Activated CD8-positive, alpha-beta T cell treated with anti-CD3 and anti-CD28 coated beads, Interleukin-2, amount 10 ng/mL, durations not matched to agents 7 days and 5 days (primary cell): ENCODE data around the gene SCP2. TPM values are rescaled to one million over a fixed set of nuclear protein-coding genes. Genes with fewer than 3 reads are reported as not detected.

ENCODE experiments used
- ATAC-seq: fragments of 150-1000 bp; cut with Tn5 transposase; one replicate; pipeline ENCODE4 v1.10.0; 2021; ENCODE audit warnings: moderate library complexity
- CTCF ChIA-PET: fragments of 350-600 bp; sonication (Branson Sonifier 250); formaldehyde crosslinking; loops from one replicate; lab custom pipeline; 2021; ENCODE audit warnings: antibody characterized with exemption; lab: Charles Lee
- POLR2A ChIA-PET: fragments of 350-600 bp; sonication (Branson Sonifier 250); formaldehyde crosslinking; loops from one replicate; lab custom pipeline; 2021; ENCODE audit warnings: antibody characterized with exemption; lab: Charles Lee
- DNase-seq: peaks from one replicate; pipeline ENCODE4 v3.0.0-alpha.2; 2020
- H3K27ac Mint-ChIP-seq: one replicate; pipeline ENCODE4 v1.8.0; 2021; ENCODE audit warnings: mild to moderate bottlenecking, mixed read lengths
- H3K27me3 Mint-ChIP-seq: one replicate; pipeline ENCODE4 v1.8.0; 2021; ENCODE audit warnings: low read depth, mixed read lengths
- H3K36me3 Mint-ChIP-seq: one replicate; pipeline ENCODE4 v1.8.0; 2021; ENCODE audit warnings: low read depth, mixed read lengths
- H3K4me1 Mint-ChIP-seq: one replicate; pipeline ENCODE4 v1.8.0; 2021; ENCODE audit warnings: low read depth, mixed read lengths
- H3K4me3 Mint-ChIP-seq: one replicate; pipeline ENCODE4 v1.8.0; 2021; ENCODE audit warnings: mild to moderate bottlenecking, mixed read lengths
- H3K9me3 Mint-ChIP-seq: one replicate; pipeline ENCODE4 v1.8.0; 2022; ENCODE audit warnings: mixed read lengths; ENCODE audit not compliant: insufficient read depth
- total RNA-seq, 2 experiments: library from RNA; stranded (reverse); gene quantifications; one replicate each; pipeline ENCODE4 v1.2.3, GENCODE V29; 2021

Gene SCP2
- total RNA-seq, 2 experiments from 2014 or later = 87.2 to 95.9 TPM

GRCh38 chr1:53022179-53022578 is 95.1 kb downstream of the SCP2 start:
- Mint-ChIP-seq H3K36me3 (peaks cover 4% of the 10 kb centered on the region), H3K27me3 (no peaks in the 10 kb centered on the region), H3K4me1 (peaks cover 4% of the 10 kb centered on the region), H3K27ac (no peak overlapping the region), H3K9me3 (no peaks in the 10 kb centered on the region), H3K4me3 (no peak overlapping the region)
- CTCF ChIA-PET = no interaction called here
- no peak for DNase-seq
- POLR2A ChIA-PET = no interaction called here
- ATAC-seq = no peak

DNA sequence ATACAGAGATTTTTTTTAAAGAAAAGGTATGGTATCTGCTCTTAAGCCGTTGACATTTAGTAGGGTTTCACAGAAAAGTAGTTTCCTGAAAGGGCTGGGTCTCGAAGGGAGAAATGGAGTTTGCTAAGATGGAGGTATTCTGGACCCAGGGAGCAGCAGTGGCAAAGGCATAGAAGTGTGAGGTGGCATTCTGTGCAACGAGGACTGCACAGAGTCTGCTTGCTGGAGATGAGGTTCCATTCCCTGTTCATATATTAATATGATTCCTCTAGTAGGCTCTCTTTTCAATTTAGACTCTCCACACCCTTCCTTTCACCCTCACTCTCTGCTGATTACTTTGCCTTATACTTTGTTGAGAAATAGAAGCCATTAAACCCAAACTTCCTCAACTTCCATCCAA is 96.5 kb downstream of the SCP2 start:
- CTCF ChIA-PET = no interaction called here
- Mint-ChIP-seq H3K9me3 (no peaks in the 10 kb centered on the region), H3K4me3 (no peak overlapping the region), H3K4me1 (peaks cover 7% of the 10 kb centered on the region), H3K27me3 (no peaks in the 10 kb centered on the region), H3K27ac (no peak overlapping the region), H3K36me3 (peaks cover 3% of the 10 kb centered on the region)
- ATAC-seq (no peak), DNase-seq (no peak)
- POLR2A ChIA-PET = no interaction called here

DNA sequence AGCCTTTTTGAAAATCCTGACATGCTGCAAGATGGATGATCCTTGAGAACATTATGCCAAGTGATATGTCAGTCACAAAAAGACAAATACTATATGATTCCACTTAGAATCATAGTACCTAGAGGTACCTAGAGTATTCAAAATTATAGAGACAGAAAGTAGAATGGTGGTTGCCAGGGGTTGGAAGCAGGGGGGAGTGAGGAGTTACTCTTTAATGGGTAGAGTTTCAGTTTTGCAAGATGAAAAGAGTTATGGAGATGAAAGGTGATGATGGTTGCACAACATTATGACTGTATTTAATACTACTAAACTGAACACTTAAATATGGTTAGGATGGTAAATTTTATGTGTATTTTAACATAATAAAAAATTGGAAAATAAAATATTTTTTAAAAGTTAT is 97.0 kb downstream of the SCP2 start:
- H3K27ac Mint-ChIP-seq = no peak overlapping the region
- H3K4me1 Mint-ChIP-seq = peaks cover 7% of the 10 kb centered on the region
- H3K4me3 Mint-ChIP-seq = no peak overlapping the region
- peaks cover under 1% of the 10 kb centered on the region for H3K36me3 Mint-ChIP-seq
- no peaks in the 10 kb centered on the region for H3K9me3 Mint-ChIP-seq
- DNase-seq (no peak), ATAC-seq (no peak)
- no peaks in the 10 kb centered on the region for H3K27me3 Mint-ChIP-seq
- ChIA-PET POLR2A (no interaction called here), CTCF (no interaction called here)

DNA sequence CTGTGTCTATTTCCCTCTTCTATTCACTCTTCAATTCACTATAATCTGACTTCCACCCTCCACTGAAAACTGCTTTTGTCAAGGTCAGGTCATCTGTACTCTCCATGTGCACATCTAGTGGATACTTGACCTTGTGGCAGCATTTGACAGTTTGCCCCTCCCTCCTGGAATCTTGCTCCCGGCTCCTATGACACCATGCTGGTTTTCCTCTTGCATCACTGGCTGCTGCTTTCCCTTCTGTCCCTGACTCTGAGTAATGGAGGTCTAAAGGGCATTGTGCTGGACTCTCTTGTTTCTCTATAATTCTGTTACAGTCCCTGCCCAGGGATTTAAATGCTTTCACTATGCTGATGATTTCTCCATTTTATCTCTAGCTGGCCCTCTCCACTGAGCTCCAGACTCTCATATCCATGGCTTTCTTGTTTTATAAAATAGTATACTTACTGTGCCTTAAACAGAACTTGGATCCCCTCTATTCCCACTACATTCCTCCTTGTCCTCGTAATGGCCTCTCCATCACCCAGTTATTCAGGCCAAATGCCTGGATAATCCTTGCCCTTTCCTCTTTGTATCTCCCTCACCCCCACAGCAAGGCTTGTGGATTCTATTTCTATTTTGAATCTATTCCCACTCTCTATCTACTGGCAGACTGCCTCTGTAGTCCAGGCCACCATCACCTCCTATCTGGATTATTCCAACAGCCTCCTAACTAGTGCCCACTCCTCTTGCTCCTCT is 98.1 kb downstream of the SCP2 start:
- ChIA-PET CTCF (no interaction called here), POLR2A (no interaction called here)
- Mint-ChIP-seq H3K36me3 (peaks cover 6% of the 10 kb centered on the region), H3K27ac (no peak overlapping the region), H3K4me1 (peaks cover 7% of the 10 kb centered on the region), H3K4me3 (no peak overlapping the region), H3K9me3 (no peaks in the 10 kb centered on the region), H3K27me3 (no peaks in the 10 kb centered on the region)
- ATAC-seq (no peak), DNase-seq (no peak)

GRCh38 chr1:53025769-53026112 is 98.7 kb downstream of the SCP2 start:
- ATAC-seq (no peak), DNase-seq (no peak)
- Mint-ChIP-seq H3K27me3 (no peaks in the 10 kb centered on the region), H3K27ac (no peak overlapping the region), H3K9me3 (no peaks in the 10 kb centered on the region), H3K4me1 (peaks cover 7% of the 10 kb centered on the region), H3K36me3 (peaks cover 6% of the 10 kb centered on the region), H3K4me3 (no peak overlapping the region)
- CTCF ChIA-PET = no interaction called here
- POLR2A ChIA-PET = no interaction called here

GRCh38 chr1:53026254-53026653 is 99.2 kb downstream of the SCP2 start:
- H3K36me3 Mint-ChIP-seq = peaks cover 7% of the 10 kb centered on the region
- no peaks in the 10 kb centered on the region for H3K27me3 Mint-ChIP-seq
- H3K27ac Mint-ChIP-seq = no peak overlapping the region
- DNase-seq (no peak), ATAC-seq (no peak)
- CTCF ChIA-PET = interaction anchor here (0.7 kb wide), 1 partner anchor 156 kb away, joined by 3 read pairs; no protein-coding TSS in a partner anchor
- H3K9me3 Mint-ChIP-seq = no peaks in the 10 kb centered on the region
- H3K4me3 Mint-ChIP-seq = no peak overlapping the region
- H3K4me1 Mint-ChIP-seq = peaks cover 7% of the 10 kb centered on the region
- POLR2A ChIA-PET = no interaction called here

DNA sequence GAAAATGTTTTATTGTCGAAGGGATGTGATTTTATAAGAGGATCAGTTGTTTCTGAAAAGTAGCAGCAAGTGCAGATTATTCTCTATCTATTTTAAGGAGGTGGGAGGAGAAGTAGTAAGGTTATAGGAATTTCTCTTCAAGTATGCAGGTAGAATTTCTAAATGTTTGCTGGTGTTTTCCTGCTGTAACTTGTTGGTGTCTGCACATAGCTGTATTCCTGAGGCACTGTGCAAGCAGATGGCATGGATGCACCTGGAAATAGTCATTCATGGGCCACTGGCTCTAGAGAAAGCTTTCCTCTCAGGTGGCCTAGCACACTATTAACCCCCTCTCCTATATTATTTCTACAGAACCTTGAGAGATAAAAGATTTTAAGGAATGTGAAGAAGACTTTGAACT is 104.7 kb downstream of the SCP2 start:
- H3K27ac Mint-ChIP-seq = no peak overlapping the region
- peaks cover 10% of the 10 kb centered on the region for H3K4me1 Mint-ChIP-seq
- no peaks in the 10 kb centered on the region for H3K27me3 Mint-ChIP-seq
- H3K9me3 Mint-ChIP-seq = no peaks in the 10 kb centered on the region
- peaks cover 19% of the 10 kb centered on the region for H3K36me3 Mint-ChIP-seq
- no peak overlapping the region for H3K4me3 Mint-ChIP-seq
- no peak for DNase-seq
- no peak for ATAC-seq
- CTCF ChIA-PET = interaction anchor here (0.5 kb wide), 1 partner anchor 485 kb away, joined by 3 read pairs; no protein-coding TSS in a partner anchor
- POLR2A ChIA-PET = no interaction called here

DNA sequence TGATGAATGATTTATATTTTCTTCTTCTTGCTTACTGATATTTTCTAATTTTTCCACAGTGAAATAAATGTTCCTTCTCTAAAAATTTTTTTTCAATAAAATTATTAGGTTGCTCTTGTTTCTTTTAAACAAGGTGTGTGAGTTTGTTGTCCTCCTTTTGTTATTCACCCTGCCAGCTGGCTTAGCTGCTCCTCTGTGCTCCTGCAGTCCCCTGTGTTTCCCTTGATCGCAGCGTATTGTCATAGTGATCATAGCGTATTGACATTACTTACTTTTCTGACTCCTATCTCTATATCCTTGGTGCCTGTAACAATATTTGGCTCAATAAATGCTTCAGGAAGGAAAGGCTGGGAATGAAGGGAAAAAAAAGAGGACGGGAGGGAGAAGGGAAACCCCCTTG is 110.1 kb downstream of the SCP2 start:
- ATAC-seq (no peak), DNase-seq (no peak)
- H3K36me3 Mint-ChIP-seq = peaks cover 16% of the 10 kb centered on the region
- H3K27me3 Mint-ChIP-seq = no peaks in the 10 kb centered on the region
- peaks cover 6% of the 10 kb centered on the region for H3K4me1 Mint-ChIP-seq
- H3K4me3 Mint-ChIP-seq = no peak overlapping the region
- POLR2A ChIA-PET = no interaction called here
- CTCF ChIA-PET = no interaction called here
- H3K9me3 Mint-ChIP-seq = no peaks in the 10 kb centered on the region
- no peak overlapping the region for H3K27ac Mint-ChIP-seq

DNA sequence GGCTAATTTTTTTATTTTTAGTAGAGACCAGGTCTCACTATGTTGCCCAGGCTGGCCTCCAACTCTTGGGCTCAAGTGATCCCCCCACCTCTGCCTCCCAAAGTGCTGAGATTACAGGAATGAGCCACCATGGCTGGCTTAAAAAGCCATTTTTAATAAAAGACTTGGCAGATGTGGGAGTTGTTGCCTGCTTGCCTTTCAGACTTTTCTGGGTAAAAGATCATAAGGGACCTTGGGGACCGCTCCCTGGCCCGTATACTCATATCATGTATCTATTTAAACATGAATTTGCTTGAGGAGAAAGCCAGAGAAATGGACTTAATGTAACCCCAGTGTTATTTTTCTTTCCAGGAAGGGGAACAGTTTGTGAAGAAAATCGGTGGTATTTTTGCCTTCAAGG is 111.5 kb downstream of the SCP2 start:
- DNase-seq (no peak), ATAC-seq (no peak)
- CTCF ChIA-PET = no interaction called here
- Mint-ChIP-seq H3K4me3 (no peak overlapping the region), H3K4me1 (peaks cover 6% of the 10 kb centered on the region), H3K27ac (no peak overlapping the region), H3K9me3 (no peaks in the 10 kb centered on the region), H3K36me3 (peaks cover 14% of the 10 kb centered on the region), H3K27me3 (no peaks in the 10 kb centered on the region)
- POLR2A ChIA-PET = no interaction called here

DNA sequence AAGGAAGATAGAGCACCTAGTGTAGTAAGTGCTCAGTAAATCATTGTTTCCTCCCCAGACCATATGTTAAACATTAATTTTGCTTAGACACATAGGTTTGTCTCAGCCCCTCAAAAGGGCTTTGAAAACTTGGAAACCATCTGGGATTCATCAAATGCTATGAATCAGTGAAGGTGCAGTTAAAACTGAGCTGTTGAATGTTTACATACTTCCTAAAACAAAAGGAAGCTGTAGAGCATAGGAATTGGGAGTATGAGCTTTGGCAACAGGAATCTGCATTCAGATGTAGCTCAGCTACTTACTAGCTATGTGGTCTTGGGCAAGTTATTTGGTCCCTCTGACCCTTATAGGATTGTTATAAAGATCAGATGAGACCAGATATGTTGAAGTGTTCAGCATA is 116.2 kb downstream of the SCP2 start:
- POLR2A ChIA-PET = no interaction called here
- ATAC-seq (no peak), DNase-seq (no peak)
- Mint-ChIP-seq H3K9me3 (no peaks in the 10 kb centered on the region), H3K36me3 (peaks cover 16% of the 10 kb centered on the region), H3K27ac (no peak overlapping the region), H3K4me3 (no peak overlapping the region), H3K4me1 (peaks cover 4% of the 10 kb centered on the region), H3K27me3 (no peaks in the 10 kb centered on the region)
- CTCF ChIA-PET = interaction anchor here (1.3 to 1.7 kb wide), 2 partner anchors 122 to 139 kb away, joined by 4 to 5 read pairs; partner anchors contain the start of gene ECHDC2

- no peak for DNase-seq
- Mint-ChIP-seq H3K36me3 (peaks cover 15% of the 10 kb centered on the region), H3K27me3 (no peaks in the 10 kb centered on the region), H3K27ac (no peak overlapping the region), H3K4me1 (peaks cover 4% of the 10 kb centered on the region), H3K4me3 (no peak overlapping the region), H3K9me3 (no peaks in the 10 kb centered on the region)
- CTCF ChIA-PET = no interaction called here
- POLR2A ChIA-PET = no interaction called here
- ATAC-seq = no peak
Observed at GRCh38 chr1:53044926-53045325, 117.8 kb downstream of the SCP2 start.

- Mint-ChIP-seq H3K4me1 (peaks cover 4% of the 10 kb centered on the region), H3K27ac (no peak overlapping the region), H3K36me3 (peaks cover 18% of the 10 kb centered on the region), H3K9me3 (no peaks in the 10 kb centered on the region), H3K27me3 (no peaks in the 10 kb centered on the region), H3K4me3 (no peak overlapping the region)
- DNase-seq = no peak
- POLR2A ChIA-PET = no interaction called here
- no peak for ATAC-seq
- CTCF ChIA-PET = interaction anchor here (1.8 kb wide), 1 partner anchor 13 kb away, joined by 4 read pairs; no protein-coding TSS in a partner anchor
Observed at GRCh38 chr1:53046930-53047329, 119.9 kb downstream of the SCP2 start.
